ENCODE results near the gene STX5.

- TF ChIP-seq CTCF (IDR thresholded peaks at IDR 0.05) (no peak), CEBPB (IDR thresholded peaks at IDR 0.05) (no peak), CHD2 (IDR thresholded peaks at IDR 0.05; ENCODE audit: low read length, partially characterized antibody) (no peak)
Measured at GRCh38 chr11:62791501-62792201, 40.2 kb downstream of the STX5 start, which contains the start of gene TMEM223.

All from A549 (cell line).